SJCRH30 (cell line): ENCODE results near the gene UBE2U. TPM values are rescaled to one million over a fixed set of nuclear protein-coding genes. Genes with fewer than 3 reads are reported as not detected.

Experiments
- DNase-seq, 2 experiments: peaks; one replicate each; pipeline ENCODE4 v3.0.0-alpha.2; 2015 to 2020
- H3K27ac ChIP-seq: fragments of 250-450 bp; sonication (Bioruptor Pico); 2 replicates; pipeline ENCODE4 v1.5.1; 2020; ENCODE audit warnings: mild to moderate bottlenecking, moderate library complexity
- H3K27me3 ChIP-seq: fragments of 250-450 bp; sonication (Bioruptor Pico); 2 replicates; pipeline ENCODE4 v1.5.1; 2020; ENCODE audit warnings: mild to moderate bottlenecking, moderate library complexity
- H3K36me3 ChIP-seq: fragments of 250-450 bp; sonication (Bioruptor Pico); 2 replicates; pipeline ENCODE4 v1.5.1; 2020; ENCODE audit warnings: mild to moderate bottlenecking, moderate library complexity
- H3K4me1 ChIP-seq: fragments of 250-450 bp; sonication (Bioruptor Pico); 2 replicates; pipeline ENCODE4 v1.5.1; 2020; ENCODE audit warnings: mild to moderate bottlenecking, moderate library complexity
- H3K4me3 ChIP-seq: fragments of 250-450 bp; sonication (Bioruptor Pico); 2 replicates; pipeline ENCODE4 v1.5.1; 2020; ENCODE audit warnings: mild to moderate bottlenecking, moderate library complexity
- H3K9me3 ChIP-seq: fragments of 250-450 bp; sonication (Bioruptor Pico); replicated peaks from 2 replicates; pipeline ENCODE4 v1.5.1; 2020; ENCODE audit warnings: mild to moderate bottlenecking, moderate library complexity
- total RNA-seq: library from RNA; depleted of rRNA; stranded (reverse); fragments of >200 nt; shearing (Covaris generic); gene quantifications from 2 replicates; pipeline ENCODE4 v1.2.3, GENCODE V29; 2014

UBE2U gene
- total RNA-seq, 1 experiment from 2014 or later = not detected

- no peak for DNase-seq
- Histone ChIP-seq H3K4me1 (no peaks in the 10 kb centered on the region), H3K27ac (no peak overlapping the region), H3K4me3 (no peak overlapping the region), H3K36me3 (no peaks in the 10 kb centered on the region), H3K9me3 (no peaks in the 10 kb centered on the region), H3K27me3 (no peaks in the 10 kb centered on the region)
Observed at GRCh38 chr1:64309431-64309831, 106.0 kb downstream of the UBE2U start.

GRCh38 chr1:64310760-64311159 is 107.3 kb downstream of the UBE2U start:
- no peak for DNase-seq
- Histone ChIP-seq H3K27ac (no peak overlapping the region), H3K4me1 (no peaks in the 10 kb centered on the region), H3K36me3 (no peaks in the 10 kb centered on the region), H3K4me3 (no peak overlapping the region), H3K27me3 (0 out of 2 replicates have a peak, but pooled peaks cover 3% of the 10 kb centered on the region), H3K9me3 (no peaks in the 10 kb centered on the region)

- Histone ChIP-seq H3K36me3 (no peaks in the 10 kb centered on the region), H3K9me3 (no peaks in the 10 kb centered on the region), H3K27me3 (0 out of 2 replicates have a peak, but pooled peaks cover 3% of the 10 kb centered on the region), H3K4me1 (no peaks in the 10 kb centered on the region), H3K27ac (no peak overlapping the region), H3K4me3 (no peak overlapping the region)
- no peak for DNase-seq
Observed at GRCh38 chr1:64312431-64312830, 109.0 kb downstream of the UBE2U start.

GRCh38 chr1:64315402-64315801 is 112.0 kb downstream of the UBE2U start:
- Histone ChIP-seq H3K36me3 (no peaks in the 10 kb centered on the region), H3K27ac (no peak overlapping the region), H3K4me3 (no peak overlapping the region), H3K9me3 (no peaks in the 10 kb centered on the region), H3K27me3 (0 out of 2 replicates have a peak, but pooled peaks cover 3% of the 10 kb centered on the region), H3K4me1 (no peaks in the 10 kb centered on the region)
- DNase-seq = no peak
